Measurements from ENCODE around the gene USP21. TPM values are rescaled to one million over a fixed set of nuclear protein-coding genes. Genes with fewer than 3 reads are reported as not detected.

USP21 gene
- polyA plus RNA-seq, 1 donor from 2014 or later, result 20.2 TPM

DNA sequence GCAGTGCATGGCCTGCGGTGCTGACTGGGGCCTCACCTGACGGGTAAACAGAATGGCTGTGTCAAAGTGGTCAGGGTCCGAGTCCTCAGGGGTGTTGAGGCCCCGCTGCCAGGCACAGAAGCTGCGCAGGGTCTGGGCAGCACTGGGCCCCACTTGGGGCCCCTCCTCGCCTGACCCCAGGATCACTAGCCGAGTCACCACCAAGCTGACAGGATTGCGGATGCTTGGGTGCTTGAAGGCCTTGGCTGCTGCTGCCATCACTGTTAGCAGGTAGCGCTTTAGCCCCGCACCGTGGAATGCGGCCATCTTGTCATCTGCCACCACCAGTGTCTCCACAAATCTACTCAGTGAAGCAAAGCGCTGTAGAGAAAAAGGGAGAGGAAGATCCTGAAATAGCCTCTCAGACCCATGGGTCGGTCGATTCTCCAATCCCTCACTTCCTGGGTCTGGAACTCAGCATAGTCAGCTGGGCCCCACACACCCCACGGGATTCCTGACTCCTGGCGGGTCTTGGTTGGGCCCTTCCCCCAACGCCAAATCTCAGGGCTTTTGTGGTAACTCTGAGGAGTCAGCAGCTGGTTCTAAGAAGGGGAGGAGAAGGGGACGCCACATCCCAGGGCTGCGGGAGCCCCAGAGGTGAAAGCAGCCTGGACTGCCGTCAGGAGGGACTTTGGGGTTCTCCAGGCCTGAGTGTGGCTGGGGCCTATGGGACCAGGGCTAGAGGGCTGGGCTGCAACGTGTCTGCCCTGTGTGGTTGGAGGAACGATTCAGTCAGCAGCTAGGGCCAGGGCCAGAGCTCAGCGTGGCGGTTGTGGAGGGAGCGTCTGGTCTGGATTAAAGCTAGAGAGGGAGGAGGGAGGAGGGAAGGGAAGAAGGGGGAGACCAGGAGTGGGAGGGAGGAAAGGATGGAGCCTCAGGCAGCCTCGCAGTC, 37.5 kb downstream of the USP21 start:
- Histone ChIP-seq H3K4me3 (ENCODE audit: low read length) (no peak overlapping the region), H3K9me2 (ENCODE audit: insufficient read depth, low read length) (no peaks in the 10 kb centered on the region), H3K27ac (ENCODE audit: low read length) (no peak overlapping the region), H2AFZ (ENCODE audit: low read depth, low read length) (no peak overlapping the region), H3F3A (ENCODE audit: insufficient read depth, low read length, poor library complexity, severe bottlenecking) (no peaks in the 10 kb centered on the region), H4K20me1 (ENCODE audit: insufficient read depth) (no peaks in the 10 kb centered on the region), H3K9me3 (ENCODE audit: low read length) (no peaks in the 10 kb centered on the region), H3K36me3 (ENCODE audit: insufficient read depth, low read length) (no peaks in the 10 kb centered on the region), H3K79me2 (replicated peaks; ENCODE audit: insufficient read depth, low read length) (no peaks in the 10 kb centered on the region), H3K27me3 (ENCODE audit: insufficient read depth, low read depth, low read length) (no peaks in the 10 kb centered on the region), H3K9ac (ENCODE audit: low read length) (no peak overlapping the region), H3K4me2 (ENCODE audit: low read length) (no peak overlapping the region)
- TF ChIP-seq, protein P1, sequence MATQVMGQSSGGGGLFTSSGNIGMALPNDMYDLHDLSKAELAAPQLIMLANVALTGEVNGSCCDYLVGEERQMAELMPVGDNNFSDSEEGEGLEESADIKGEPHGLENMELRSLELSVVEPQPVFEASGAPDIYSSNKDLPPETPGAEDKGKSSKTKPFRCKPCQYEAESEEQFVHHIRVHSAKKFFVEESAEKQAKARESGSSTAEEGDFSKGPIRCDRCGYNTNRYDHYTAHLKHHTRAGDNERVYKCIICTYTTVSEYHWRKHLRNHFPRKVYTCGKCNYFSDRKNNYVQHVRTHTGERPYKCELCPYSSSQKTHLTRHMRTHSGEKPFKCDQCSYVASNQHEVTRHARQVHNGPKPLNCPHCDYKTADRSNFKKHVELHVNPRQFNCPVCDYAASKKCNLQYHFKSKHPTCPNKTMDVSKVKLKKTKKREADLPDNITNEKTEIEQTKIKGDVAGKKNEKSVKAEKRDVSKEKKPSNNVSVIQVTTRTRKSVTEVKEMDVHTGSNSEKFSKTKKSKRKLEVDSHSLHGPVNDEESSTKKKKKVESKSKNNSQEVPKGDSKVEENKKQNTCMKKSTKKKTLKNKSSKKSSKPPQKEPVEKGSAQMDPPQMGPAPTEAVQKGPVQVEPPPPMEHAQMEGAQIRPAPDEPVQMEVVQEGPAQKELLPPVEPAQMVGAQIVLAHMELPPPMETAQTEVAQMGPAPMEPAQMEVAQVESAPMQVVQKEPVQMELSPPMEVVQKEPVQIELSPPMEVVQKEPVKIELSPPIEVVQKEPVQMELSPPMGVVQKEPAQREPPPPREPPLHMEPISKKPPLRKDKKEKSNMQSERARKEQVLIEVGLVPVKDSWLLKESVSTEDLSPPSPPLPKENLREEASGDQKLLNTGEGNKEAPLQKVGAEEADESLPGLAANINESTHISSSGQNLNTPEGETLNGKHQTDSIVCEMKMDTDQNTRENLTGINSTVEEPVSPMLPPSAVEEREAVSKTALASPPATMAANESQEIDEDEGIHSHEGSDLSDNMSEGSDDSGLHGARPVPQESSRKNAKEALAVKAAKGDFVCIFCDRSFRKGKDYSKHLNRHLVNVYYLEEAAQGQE (IDR thresholded peaks at IDR 0.05; ENCODE audit: borderline replicate concordance), result no peak
- TF ChIP-seq POLR2AphosphoS5 (IDR thresholded peaks at IDR 0.05), result no peak
- no peak for TF ChIP-seq MXI1 (conservative IDR thresholded peaks at IDR 0.05; ENCODE audit: poor library complexity, severe bottlenecking)
- TF ChIP-seq RAD21 (conservative IDR thresholded peaks at IDR 0.05), result no peak
- TF ChIP-seq SMC3 (conservative IDR thresholded peaks at IDR 0.05; ENCODE audit: poor library complexity), result no peak
- no peak for TF ChIP-seq EP300 (conservative IDR thresholded peaks at IDR 0.05; ENCODE audit: poor library complexity, severe bottlenecking)
- TF ChIP-seq EZH2 (IDR thresholded peaks at IDR 0.05; ENCODE audit: borderline replicate concordance, insufficient read depth, low read length, poor library complexity, severe bottlenecking), result no peak
- no peak for TF ChIP-seq TAF1 (IDR thresholded peaks at IDR 0.05; ENCODE audit: low read depth)
- TF ChIP-seq, protein P2, sequence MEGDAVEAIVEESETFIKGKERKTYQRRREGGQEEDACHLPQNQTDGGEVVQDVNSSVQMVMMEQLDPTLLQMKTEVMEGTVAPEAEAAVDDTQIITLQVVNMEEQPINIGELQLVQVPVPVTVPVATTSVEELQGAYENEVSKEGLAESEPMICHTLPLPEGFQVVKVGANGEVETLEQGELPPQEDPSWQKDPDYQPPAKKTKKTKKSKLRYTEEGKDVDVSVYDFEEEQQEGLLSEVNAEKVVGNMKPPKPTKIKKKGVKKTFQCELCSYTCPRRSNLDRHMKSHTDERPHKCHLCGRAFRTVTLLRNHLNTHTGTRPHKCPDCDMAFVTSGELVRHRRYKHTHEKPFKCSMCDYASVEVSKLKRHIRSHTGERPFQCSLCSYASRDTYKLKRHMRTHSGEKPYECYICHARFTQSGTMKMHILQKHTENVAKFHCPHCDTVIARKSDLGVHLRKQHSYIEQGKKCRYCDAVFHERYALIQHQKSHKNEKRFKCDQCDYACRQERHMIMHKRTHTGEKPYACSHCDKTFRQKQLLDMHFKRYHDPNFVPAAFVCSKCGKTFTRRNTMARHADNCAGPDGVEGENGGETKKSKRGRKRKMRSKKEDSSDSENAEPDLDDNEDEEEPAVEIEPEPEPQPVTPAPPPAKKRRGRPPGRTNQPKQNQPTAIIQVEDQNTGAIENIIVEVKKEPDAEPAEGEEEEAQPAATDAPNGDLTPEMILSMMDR (IDR thresholded peaks at IDR 0.05; ENCODE audit: poor library complexity, severe bottlenecking), result no peak

DNA sequence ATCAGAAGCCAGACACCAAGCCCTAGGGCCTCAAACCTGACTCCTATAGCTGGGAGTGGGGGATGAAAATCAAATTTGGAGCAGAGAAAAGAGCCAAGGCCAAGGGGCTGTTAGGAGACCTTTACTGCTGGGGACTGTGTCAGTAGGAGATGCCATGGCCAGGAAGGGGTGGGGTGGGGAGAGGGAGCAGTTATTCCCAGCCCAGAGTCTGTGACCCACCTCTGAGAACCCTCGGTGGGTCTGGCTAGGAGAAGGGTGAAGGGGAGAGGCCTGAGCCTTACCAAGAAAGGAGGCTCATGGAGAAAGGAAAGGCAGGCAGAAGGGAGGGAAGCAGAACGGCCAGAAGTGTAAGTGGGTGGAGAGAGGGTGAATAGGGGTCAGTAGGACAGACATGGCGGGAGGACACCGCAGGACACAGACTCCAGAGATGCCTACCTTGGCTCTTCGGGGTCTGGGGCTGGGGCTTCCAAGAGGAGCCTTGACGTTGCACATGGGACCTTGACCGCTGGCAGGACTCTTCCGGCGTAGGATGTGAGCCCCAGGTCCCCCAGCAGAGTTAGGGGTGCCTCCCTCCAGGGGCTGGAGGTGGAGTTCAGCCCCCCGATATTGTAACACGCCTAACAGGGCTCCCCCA, 38.4 kb downstream of the USP21 start:
- Histone ChIP-seq H3K9me3 (ENCODE audit: low read length) (no peaks in the 10 kb centered on the region), H3K27ac (ENCODE audit: low read length) (no peak overlapping the region), H3K4me3 (ENCODE audit: low read length) (no peak overlapping the region), H3K9ac (ENCODE audit: low read length) (no peak overlapping the region), H3K36me3 (ENCODE audit: insufficient read depth, low read length) (no peaks in the 10 kb centered on the region), H3K9me2 (ENCODE audit: insufficient read depth, low read length) (no peaks in the 10 kb centered on the region), H2AFZ (ENCODE audit: low read depth, low read length) (no peak overlapping the region), H3K4me2 (ENCODE audit: low read length) (no peak overlapping the region), H3K27me3 (ENCODE audit: insufficient read depth, low read depth, low read length) (no peaks in the 10 kb centered on the region), H4K20me1 (ENCODE audit: insufficient read depth) (no peaks in the 10 kb centered on the region), H3K79me2 (replicated peaks; ENCODE audit: insufficient read depth, low read length) (peaks cover 4% of the 10 kb centered on the region), H3F3A (ENCODE audit: insufficient read depth, low read length, poor library complexity, severe bottlenecking) (no peaks in the 10 kb centered on the region)
- no peak for TF ChIP-seq TAF1 (IDR thresholded peaks at IDR 0.05; ENCODE audit: low read depth)
- no peak for TF ChIP-seq POLR2AphosphoS5 (IDR thresholded peaks at IDR 0.05)
- TF ChIP-seq SMC3 (conservative IDR thresholded peaks at IDR 0.05; ENCODE audit: poor library complexity), result no peak
- no peak for TF ChIP-seq MXI1 (conservative IDR thresholded peaks at IDR 0.05; ENCODE audit: poor library complexity, severe bottlenecking)
- no peak for TF ChIP-seq RAD21 (conservative IDR thresholded peaks at IDR 0.05)
- TF ChIP-seq EZH2 (IDR thresholded peaks at IDR 0.05; ENCODE audit: borderline replicate concordance, insufficient read depth, low read length, poor library complexity, severe bottlenecking), result no peak
- no peak for TF ChIP-seq EP300 (conservative IDR thresholded peaks at IDR 0.05; ENCODE audit: poor library complexity, severe bottlenecking)
- TF ChIP-seq, protein P1 (IDR thresholded peaks at IDR 0.05; ENCODE audit: borderline replicate concordance), result no peak
- TF ChIP-seq, protein P2 (IDR thresholded peaks at IDR 0.05; ENCODE audit: poor library complexity, severe bottlenecking), result no peak

Data from neural cell (in vitro differentiated cells).